Measurements from ENCODE around the gene RAPGEF1.

GRCh38 chr9:131714161-131714646 lies 25.7 kb downstream of the RAPGEF1 start:
- TF ChIP-seq, protein P1, sequence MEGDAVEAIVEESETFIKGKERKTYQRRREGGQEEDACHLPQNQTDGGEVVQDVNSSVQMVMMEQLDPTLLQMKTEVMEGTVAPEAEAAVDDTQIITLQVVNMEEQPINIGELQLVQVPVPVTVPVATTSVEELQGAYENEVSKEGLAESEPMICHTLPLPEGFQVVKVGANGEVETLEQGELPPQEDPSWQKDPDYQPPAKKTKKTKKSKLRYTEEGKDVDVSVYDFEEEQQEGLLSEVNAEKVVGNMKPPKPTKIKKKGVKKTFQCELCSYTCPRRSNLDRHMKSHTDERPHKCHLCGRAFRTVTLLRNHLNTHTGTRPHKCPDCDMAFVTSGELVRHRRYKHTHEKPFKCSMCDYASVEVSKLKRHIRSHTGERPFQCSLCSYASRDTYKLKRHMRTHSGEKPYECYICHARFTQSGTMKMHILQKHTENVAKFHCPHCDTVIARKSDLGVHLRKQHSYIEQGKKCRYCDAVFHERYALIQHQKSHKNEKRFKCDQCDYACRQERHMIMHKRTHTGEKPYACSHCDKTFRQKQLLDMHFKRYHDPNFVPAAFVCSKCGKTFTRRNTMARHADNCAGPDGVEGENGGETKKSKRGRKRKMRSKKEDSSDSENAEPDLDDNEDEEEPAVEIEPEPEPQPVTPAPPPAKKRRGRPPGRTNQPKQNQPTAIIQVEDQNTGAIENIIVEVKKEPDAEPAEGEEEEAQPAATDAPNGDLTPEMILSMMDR (IDR thresholded peaks at IDR 0.05; ENCODE audit: poor library complexity), result no peak
- TF ChIP-seq EZH2 (IDR thresholded peaks at IDR 0.05; ENCODE audit: borderline replicate concordance), result no peak

Data from hepatocyte (in vitro differentiated cells).